IPS-15b (cell line): ENCODE measurements around the gene ARHGAP26.

Experiments used
- H3K27me3 ChIP-seq: one replicate; pipeline ENCODE4 v1.6.1; 2013; ENCODE audit warnings: low read length; ENCODE audit not compliant: control insufficient read depth, insufficient read depth
- H3K36me3 ChIP-seq: one replicate; pipeline ENCODE4 v1.6.1; 2013; ENCODE audit warnings: low read length; ENCODE audit not compliant: control insufficient read depth, insufficient read depth
- H3K4me1 ChIP-seq: one replicate; pipeline ENCODE4 v1.6.1; 2013; ENCODE audit warnings: mild to moderate bottlenecking, low read length; ENCODE audit not compliant: control insufficient read depth, insufficient read depth
- H3K4me3 ChIP-seq: one replicate; pipeline ENCODE4 v1.5.1; 2013; ENCODE audit warnings: low read depth, low read length
- H3K9ac ChIP-seq: one replicate; pipeline ENCODE4 v1.6.1; 2013; ENCODE audit warnings: low read depth, mild to moderate bottlenecking, low read length
- H3K9me3 ChIP-seq: one replicate; pipeline ENCODE4 v1.6.1; 2013; ENCODE audit warnings: mild to moderate bottlenecking, low read length; ENCODE audit not compliant: control insufficient read depth, insufficient read depth

The ARHGAP26 gene

DNA sequence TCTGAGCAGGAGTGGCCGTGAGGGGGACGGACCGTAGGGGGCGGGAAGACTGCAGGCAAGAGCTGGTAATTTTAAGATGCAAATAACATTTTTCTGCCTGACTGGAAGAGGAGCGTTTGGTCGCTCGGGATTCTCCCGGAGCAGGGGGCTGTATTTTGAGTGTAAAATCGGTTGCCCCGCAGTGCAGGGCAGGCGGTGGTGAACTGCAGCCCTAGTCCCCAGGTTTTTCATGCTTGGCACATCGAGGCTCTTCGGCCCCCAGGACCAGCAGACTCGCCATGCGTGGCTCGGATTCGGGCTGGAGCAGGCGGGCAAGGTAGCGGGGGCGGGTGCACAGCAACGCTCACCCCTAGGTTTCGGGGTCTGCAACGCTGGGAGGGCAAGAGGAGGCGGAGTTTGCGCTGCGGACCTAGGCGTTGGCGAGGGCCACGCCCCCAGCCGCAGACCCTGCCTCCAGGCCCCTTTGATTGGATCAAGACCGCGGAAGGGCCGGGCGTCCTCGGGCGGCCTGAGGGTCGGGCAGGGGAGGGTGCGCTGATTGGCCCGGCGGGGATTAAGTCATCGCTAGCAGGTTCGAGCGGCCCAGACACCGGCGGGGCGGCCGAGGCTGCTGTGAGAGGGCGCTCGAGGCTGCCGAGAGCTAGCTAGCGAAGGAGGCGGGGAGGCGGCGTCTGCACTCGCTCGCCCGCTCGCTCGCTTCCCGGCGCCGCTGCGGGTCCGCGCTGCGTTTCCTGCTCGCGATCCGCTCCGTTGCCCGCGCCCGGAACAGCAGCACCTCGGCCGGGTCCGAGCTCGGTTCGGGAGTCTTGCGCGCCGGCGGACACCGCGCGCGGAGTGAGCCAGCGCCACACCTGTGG lies at the start of gene ARHGAP26:
TSS of gene ARHGAP26 (plus strand) at position 585 of the 857 bp plus-strand sequence. CDS start 385 bp downstream, outside the sequence.
- Histone ChIP-seq H3K4me3 (peak within 1 kb of the TSS; percentile 97), H3K4me1 (peaks cover 5% of the 10 kb centered on the region), H3K36me3 (no peaks in the 10 kb centered on the region), H3K9ac (no peak within 1 kb of the TSS), H3K27me3 (peaks cover 25% of the 10 kb centered on the region), H3K9me3 (no peaks in the 10 kb centered on the region)

DNA sequence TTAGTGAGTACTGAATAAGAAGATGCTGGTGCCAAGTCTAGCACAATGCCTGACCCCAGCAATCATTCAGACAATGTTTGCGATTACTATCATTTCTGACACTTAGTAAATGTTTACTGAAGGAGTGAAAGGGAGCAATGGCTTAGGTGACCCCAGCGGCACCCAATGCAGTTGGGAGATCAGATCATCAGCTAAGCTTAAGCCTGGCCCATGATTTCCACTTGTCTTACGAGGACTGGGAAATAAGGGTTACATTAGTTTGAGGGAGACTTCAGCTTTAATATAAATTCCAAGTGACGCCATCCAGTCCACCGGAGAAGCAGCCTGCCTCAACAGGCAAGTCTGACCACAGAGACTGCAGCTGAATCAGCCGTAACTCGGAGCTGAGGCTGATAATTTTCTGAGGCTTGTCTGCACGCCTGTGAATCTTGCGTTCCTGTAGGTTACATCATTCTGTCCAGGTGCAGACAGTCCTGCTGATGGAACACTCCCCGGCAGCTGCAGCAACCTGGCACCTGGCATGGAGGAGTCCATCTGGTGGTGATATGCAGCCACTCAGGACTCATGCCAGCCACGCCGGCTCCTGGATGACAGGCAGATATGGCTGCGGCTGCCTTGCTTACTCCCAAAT lies 49.4 kb upstream of the ARHGAP26 start:
- no peaks in the 10 kb centered on the region for H3K9me3 ChIP-seq
- H3K4me1 ChIP-seq, result peaks cover 16% of the 10 kb centered on the region
- no peak overlapping the region for H3K9ac ChIP-seq
- no peak overlapping the region for H3K4me3 ChIP-seq
- no peaks in the 10 kb centered on the region for H3K27me3 ChIP-seq
- no peaks in the 10 kb centered on the region for H3K36me3 ChIP-seq

- Histone ChIP-seq H3K4me1 (peaks cover 11% of the 10 kb centered on the region), H3K27me3 (no peaks in the 10 kb centered on the region), H3K4me3 (no peak overlapping the region), H3K36me3 (no peaks in the 10 kb centered on the region), H3K9ac (no peak overlapping the region), H3K9me3 (no peaks in the 10 kb centered on the region)
Observed at GRCh38 chr5:142722146-142722545, 48.0 kb upstream of the ARHGAP26 start.

DNA sequence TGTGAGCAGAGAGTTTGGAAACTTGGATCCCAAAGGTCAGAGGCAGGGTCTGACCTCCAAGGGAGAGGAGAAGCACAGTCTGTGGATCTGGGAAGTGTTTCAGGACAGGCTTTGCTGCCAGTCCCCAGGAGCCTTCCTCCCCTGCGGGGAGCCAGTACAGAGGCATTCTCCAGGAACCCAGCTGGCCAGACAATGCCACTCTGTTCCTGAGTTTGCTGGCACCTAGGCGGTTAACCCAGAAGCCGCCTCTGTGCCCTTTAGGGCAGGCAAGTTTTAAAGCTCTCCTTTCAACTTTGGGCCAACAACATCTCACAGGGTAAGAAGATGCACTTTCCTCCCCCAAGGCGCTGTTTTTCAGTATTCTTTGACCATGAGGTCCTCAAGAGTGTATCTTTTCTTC lies 47.3 kb upstream of the ARHGAP26 start:
- Histone ChIP-seq H3K4me3 (no peak overlapping the region), H3K36me3 (no peaks in the 10 kb centered on the region), H3K9me3 (no peaks in the 10 kb centered on the region), H3K4me1 (peaks cover 7% of the 10 kb centered on the region), H3K27me3 (no peaks in the 10 kb centered on the region), H3K9ac (no peak overlapping the region)

- H3K4me3 ChIP-seq, result no peak overlapping the region
- H3K4me1 ChIP-seq, result no peaks in the 10 kb centered on the region
- H3K9ac ChIP-seq, result no peak overlapping the region
- no peaks in the 10 kb centered on the region for H3K9me3 ChIP-seq
- no peaks in the 10 kb centered on the region for H3K27me3 ChIP-seq
- H3K36me3 ChIP-seq, result no peaks in the 10 kb centered on the region
Observed at GRCh38 chr5:142724821-142725220, 45.4 kb upstream of the ARHGAP26 start.

DNA sequence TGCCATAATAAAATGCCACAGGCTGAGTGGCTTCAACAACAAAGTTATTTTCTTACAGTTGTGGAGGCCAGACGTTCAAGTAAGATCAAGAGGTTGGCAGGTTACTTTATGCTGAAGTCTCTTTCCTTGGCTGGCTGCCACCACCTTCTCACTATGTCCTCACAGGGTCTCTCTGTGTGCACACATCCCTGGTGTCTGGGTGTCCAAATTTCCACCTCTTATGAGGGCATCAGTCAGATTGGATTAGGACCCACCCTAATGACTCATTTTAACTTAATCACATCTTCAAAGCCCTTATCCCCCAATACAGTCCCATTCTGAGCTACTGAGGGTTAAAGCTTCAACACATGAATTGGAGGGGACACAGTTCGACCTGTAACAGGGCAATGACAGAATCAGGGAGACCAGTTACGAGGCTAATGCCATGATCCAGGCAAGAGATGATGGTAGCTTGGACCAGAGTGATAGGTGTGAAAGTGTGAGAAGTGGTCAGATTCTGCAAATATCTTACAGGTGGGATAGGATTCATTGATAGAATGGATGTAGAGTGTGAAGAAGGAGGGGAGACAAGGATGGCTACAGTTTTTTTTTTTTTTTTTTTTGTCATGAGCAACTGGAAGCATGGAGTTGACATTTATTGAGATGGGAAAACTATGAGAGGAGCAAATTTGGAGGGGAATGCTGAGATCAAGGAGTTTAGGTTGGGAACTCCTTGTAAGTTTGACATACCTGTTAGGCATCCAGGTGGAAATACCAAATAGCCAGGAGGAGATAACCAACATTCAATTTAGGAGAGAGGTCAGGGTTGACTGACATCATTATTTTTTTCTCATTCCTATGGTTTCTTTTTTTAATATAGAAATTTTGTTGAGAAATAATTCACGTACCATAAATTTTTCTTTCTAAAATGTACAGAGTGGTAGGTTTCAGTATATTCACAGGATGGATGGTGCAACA lies 44.7 kb upstream of the ARHGAP26 start:
- H3K9me3 ChIP-seq, result no peaks in the 10 kb centered on the region
- H3K36me3 ChIP-seq, result no peaks in the 10 kb centered on the region
- no peaks in the 10 kb centered on the region for H3K27me3 ChIP-seq
- H3K4me3 ChIP-seq, result no peak overlapping the region
- no peaks in the 10 kb centered on the region for H3K4me1 ChIP-seq
- no peak overlapping the region for H3K9ac ChIP-seq

GRCh38 chr5:142726188-142726731 lies 43.9 kb upstream of the ARHGAP26 start:
- no peaks in the 10 kb centered on the region for H3K27me3 ChIP-seq
- no peaks in the 10 kb centered on the region for H3K9me3 ChIP-seq
- no peak overlapping the region for H3K4me3 ChIP-seq
- no peaks in the 10 kb centered on the region for H3K36me3 ChIP-seq
- H3K4me1 ChIP-seq, result no peaks in the 10 kb centered on the region
- H3K9ac ChIP-seq, result no peak overlapping the region

DNA sequence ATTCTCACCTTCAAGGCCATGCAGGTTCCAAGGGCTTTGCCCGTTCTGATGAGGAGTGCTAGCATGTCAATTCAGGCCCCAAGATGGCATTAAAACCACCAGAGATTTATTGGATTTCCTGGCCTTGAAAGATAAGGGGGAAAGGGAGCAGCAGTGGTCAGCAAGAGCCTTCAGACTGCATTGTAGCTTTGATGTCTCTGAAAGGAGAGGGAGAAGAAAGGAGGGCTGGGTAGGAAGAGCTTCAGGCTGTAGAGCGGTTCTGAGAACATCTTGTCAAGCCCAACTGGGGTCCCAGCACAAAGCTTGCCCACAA lies 42.5 kb upstream of the ARHGAP26 start:
- Histone ChIP-seq H3K9me3 (no peaks in the 10 kb centered on the region), H3K4me3 (no peak overlapping the region), H3K27me3 (no peaks in the 10 kb centered on the region), H3K9ac (no peak overlapping the region), H3K36me3 (no peaks in the 10 kb centered on the region), H3K4me1 (no peaks in the 10 kb centered on the region)

DNA sequence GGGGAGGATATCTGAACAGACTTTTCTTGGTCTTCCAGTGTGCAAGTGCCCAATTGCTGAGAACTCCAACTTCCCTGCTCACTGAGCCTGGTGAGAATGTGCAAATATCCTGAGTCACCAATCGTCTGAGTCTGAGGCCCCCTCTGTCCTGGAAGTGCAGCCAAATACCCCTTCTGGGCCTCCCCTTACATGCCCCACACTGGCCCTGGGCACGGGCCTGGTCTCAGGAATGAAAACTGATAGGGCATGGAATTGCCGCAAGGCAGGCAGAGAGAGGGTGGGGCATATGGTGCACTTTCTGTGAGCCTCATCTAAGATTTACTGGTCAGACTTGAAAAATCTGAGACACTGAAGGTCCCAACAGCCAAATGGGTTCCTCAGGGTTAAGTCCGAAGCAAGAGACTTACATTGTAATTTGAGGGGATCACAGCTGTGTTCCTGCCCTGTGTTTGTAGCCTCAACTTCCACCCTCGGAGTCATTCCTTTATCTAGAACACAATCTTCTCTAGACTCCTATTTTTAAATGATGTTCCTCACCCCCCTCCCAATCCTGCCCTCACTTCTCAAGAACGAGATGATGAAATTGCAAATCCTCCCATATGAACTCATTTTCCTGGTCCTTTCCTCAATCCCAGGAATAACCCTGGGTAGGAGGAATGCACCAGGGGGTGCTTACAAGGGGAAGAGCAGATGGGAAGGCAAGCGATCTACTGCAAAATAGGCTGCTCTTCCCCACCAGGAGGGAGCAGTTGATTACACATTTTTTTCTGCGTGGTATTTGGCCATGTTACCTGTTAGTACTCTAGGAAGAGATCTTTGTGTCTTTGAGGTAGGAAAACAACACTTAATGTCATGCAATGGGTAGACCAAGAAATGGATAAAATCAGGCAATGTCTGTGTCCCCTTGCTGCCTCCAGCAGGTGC lies 34.6 kb upstream of the ARHGAP26 start:
- Histone ChIP-seq H3K9me3 (no peaks in the 10 kb centered on the region), H3K4me1 (no peaks in the 10 kb centered on the region), H3K27me3 (no peaks in the 10 kb centered on the region), H3K36me3 (no peaks in the 10 kb centered on the region), H3K9ac (no peak overlapping the region), H3K4me3 (no peak overlapping the region)

GRCh38 chr5:142736247-142736632 lies 33.9 kb upstream of the ARHGAP26 start:
- H3K9me3 ChIP-seq, result no peaks in the 10 kb centered on the region
- no peak overlapping the region for H3K9ac ChIP-seq
- H3K4me1 ChIP-seq, result no peaks in the 10 kb centered on the region
- no peaks in the 10 kb centered on the region for H3K27me3 ChIP-seq
- no peak overlapping the region for H3K4me3 ChIP-seq
- no peaks in the 10 kb centered on the region for H3K36me3 ChIP-seq

DNA sequence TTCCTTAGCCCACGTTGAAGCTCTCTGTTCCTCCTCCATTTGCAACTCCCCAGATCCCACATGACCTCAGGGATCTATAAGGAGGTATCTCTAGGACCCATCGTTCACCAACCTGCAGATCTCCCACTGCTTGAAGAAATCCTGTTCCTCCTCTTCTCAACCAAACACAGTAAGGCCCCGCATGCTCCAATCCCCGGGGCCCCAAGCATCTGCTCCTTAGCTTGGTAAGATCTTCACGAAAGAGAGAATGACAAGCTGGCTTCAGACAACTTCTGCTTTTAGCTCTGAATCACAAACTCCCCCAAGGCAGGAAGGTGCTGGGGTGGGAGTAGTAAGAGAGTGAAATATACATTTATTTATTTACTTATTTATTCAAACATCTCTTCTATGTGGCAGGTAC lies 33.0 kb upstream of the ARHGAP26 start:
- no peaks in the 10 kb centered on the region for H3K27me3 ChIP-seq
- no peak overlapping the region for H3K9ac ChIP-seq
- no peak overlapping the region for H3K4me3 ChIP-seq
- no peaks in the 10 kb centered on the region for H3K4me1 ChIP-seq
- H3K36me3 ChIP-seq, result no peaks in the 10 kb centered on the region
- no peaks in the 10 kb centered on the region for H3K9me3 ChIP-seq
